GM13976 (cell line): ENCODE measurements around the gene ADAD2.

Experiments used
- DNase-seq: peaks from one replicate; pipeline ENCODE4 v3.0.0; 2012; ENCODE audit warnings: low spot score
- CTCF ChIP-seq: IDR thresholded peaks from 2 replicates; pipeline ENCODE4 v1.5.1; 2012; ENCODE audit warnings: borderline replicate concordance, mild to moderate bottlenecking; ENCODE audit not compliant: insufficient read depth; ENCODE audit errors: extremely low read depth, missing control alignments, control extremely low read depth
- in situ Hi-C: fragments of 300-500 bp; cut with MboI; formaldehyde crosslinking; loops from one replicate; pipeline ENCODE4 v1.12.0; 2022; ENCODE audit warnings: low sequenced_read_pairs, mixed read lengths, inconsistent platforms; ENCODE audit not compliant: unreplicated experiment

The ADAD2 gene

GRCh38 chr16:84244728-84245127 lies 53.8 kb downstream of the ADAD2 start:
- in situ Hi-C loops = no loop called here
- no peak for DNase-seq
- TF ChIP-seq CTCF = no peak

- no peak for TF ChIP-seq CTCF
- DNase-seq = no peak
- in situ Hi-C loops = no loop called here
Observed at GRCh38 chr16:84245956-84246678, 55.2 kb downstream of the ADAD2 start.

- no peak for DNase-seq
- no peak for TF ChIP-seq CTCF
- in situ Hi-C loops = no loop called here
Observed at GRCh38 chr16:84246679-84247077, 55.7 kb downstream of the ADAD2 start.
